Adipose tissue (tissue), 3 donors: ENCODE results near the gene ABHD12B. TPM values are rescaled to one million over a fixed set of nuclear protein-coding genes. Genes with fewer than 3 reads are reported as not detected.
"Not testable (repeated sequence)": the region's sequence is repeated elsewhere in the genome, so short reads cannot be mapped to it uniquely, and the experiment has no call there.

Experiments
- H3K27ac ChIP-seq: one replicate; pipeline ENCODE4 v1.5.1; 2013; ENCODE audit warnings: low read depth, low read length
- WGBS, 3 donors: extraction: QIAGEN DNeasy Blood & Tissue Kit; methylation state at CpG; one replicate each; pipeline ENCODE4 v1.1.7; 2013; 5-methylcytosine and 5-hydroxymethylcytosine counted together
- polyA plus RNA-seq, 3 donors: library from polyadenylated mRNA; stranded (reverse); fragments of 200-250 nt; gene quantifications; one replicate each; pipeline ENCODE4 v1.2.3, GENCODE V29; 2013
- donor health status: healthy with polysubstance abuse.
- donor health status: Bipolar disorder and iron deficiency.
- donor health status: healthy.

Gene ABHD12B
- polyA plus RNA-seq, 3 donors: 0.16 TPM; not detected in 2

DNA sequence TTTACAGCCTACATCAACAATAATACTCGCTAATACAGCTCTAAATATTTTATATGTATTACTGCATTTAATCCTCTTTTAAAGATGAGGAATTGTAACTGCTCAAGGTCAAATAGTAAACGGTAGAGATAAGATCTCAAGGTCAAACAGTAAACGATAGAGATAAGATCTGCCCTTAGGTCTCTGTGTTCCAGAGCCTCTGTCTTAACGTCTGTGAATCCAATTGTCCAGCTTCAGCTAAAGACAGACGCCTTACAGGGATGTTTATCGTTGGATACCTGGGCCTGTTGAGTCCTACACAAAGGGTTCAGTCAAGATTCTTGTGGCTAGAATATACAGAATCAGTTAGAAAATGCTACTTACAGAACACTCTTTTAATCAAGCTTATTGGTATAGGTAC is 52.4 kb downstream of the ABHD12B start:
- 51 to 68% (median 59%) methylated on average over 6 of the region's 6 CpGs for WGBS, 3 donors
- H3K27ac ChIP-seq: no peak overlapping the region

DNA sequence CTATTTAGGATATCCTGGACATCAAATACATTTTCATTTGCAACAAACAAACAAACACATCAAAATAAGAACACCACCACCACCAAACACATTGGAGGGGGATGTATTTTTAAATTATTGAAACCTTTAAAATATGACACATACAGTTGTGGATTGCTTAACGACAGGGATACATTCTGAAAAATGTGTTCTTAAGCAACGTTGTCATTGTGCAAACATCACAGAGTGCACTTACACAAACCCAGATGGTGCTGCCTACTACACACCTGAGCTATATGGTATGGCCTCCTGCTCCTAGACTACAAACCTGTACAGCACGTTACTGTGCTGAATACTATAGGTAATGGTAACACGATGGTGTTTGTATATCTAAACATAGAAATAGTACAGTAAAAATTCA is 53.0 kb downstream of the ABHD12B start:
- no peak overlapping the region for H3K27ac ChIP-seq
- 57 to 68% (median 59%) methylated on average over 4 of the region's 4 CpGs for WGBS, 3 donors

GRCh38 chr14:50926851-50927386 is 55.1 kb downstream of the ABHD12B start:
- 49 to 86% (median 68%) methylated on average over 3 of the region's 3 CpGs for WGBS, 3 donors
- H3K27ac ChIP-seq: no peak overlapping the region

- 65 to 88% (median 67%) methylated on average over 6 of the region's 6 CpGs for WGBS, 3 donors
- peak overlapping the region; percentile 62 for H3K27ac ChIP-seq
Measured at GRCh38 chr14:50928002-50928635, 56.3 kb downstream of the ABHD12B start.

DNA sequence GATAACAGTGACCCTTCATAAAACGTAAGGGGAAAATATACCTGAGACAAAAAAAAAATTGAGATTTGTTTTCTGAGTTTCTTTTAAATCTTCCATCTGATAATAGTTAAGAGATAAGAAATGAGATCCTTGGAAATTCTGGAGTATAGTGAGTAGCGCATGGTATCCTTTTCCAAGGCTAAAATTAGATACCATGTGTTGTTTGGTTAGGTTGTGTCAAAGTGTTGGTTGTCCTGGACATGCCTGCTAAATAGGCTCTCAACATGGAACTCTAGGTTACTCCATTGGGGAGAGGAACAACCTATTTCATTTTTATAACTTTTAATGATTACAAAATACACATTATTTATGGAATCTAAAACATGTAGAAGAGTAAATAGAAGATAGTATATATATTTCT is 57.7 kb downstream of the ABHD12B start:
- H3K27ac ChIP-seq: no peak overlapping the region
- WGBS, 3 donors: 66 to 97% (median 89%) methylated on average over 2 of the region's 2 CpGs

GRCh38 chr14:50931559-50931958 is 59.7 kb downstream of the ABHD12B start:
- 93 to 100% (median 99%) methylated on average over 3 of the region's 3 CpGs for WGBS, 3 donors

GRCh38 chr14:50932156-50932555 is 60.3 kb downstream of the ABHD12B start:
- WGBS, 3 donors: 41 to 56% (median 54%) methylated on average over 1 of the region's 1 CpG
- H3K27ac ChIP-seq: no peak overlapping the region

More at GRCh38 chr14:50931559-50931958, 59.7 kb downstream of the ABHD12B start:
- no peak overlapping the region for H3K27ac ChIP-seq

DNA sequence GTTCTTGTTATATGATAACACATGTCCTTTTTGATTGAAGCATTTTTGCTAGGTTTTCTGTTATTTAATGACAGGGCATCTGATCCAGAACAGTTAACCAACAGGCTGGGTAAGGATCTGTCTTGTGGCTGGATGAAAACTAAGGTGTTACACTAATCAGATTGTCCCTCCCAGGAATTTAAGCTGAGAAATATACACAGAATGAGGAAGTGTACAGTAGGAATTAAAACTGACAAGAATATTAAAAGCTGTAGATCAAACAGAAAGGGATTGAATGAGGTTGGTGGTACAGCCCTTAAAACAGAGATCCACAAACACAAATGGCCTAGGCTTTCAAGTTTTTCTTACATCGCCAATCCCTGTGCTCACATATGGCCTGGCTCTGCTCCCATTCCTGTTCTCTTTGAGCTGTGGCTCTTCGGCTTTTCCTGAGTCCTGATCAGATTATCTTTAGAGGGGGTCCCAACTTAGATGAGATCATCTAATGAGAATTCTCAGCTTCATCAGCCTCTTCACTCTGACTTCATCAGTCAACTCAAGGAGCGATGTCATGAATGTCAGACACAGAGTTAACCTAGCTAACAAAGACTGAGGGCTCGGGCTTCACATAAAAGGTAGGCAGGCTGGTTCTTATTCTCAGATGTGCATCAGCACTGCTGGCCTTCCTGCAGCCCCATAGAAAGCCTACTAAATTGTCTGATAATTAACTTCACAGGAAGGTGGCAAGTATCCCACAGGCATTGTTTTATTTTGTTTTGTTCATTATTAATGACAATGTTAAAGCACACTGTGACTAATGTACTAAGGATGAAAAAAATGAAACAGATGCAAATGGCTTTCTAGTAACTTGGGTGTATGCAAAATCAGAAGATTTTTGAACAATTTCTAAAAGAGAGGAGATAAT is 61.0 kb downstream of the ABHD12B start:
- no peak overlapping the region for H3K27ac ChIP-seq
- 83 to 94% (median 85%) methylated on average over 4 of the region's 4 CpGs for WGBS, 3 donors

- WGBS, 3 donors: 74 to 82% (median 81%) methylated on average over 5 of the region's 5 CpGs
- H3K27ac ChIP-seq: no peak overlapping the region
Measured at GRCh38 chr14:50935126-50936015, 63.5 kb downstream of the ABHD12B start.

- WGBS, 3 donors: 76 to 92% (median 89%) methylated on average over 2 of the region's 2 CpGs
- no peak overlapping the region for H3K27ac ChIP-seq
Measured at GRCh38 chr14:50936016-50936340, 64.1 kb downstream of the ABHD12B start.

DNA sequence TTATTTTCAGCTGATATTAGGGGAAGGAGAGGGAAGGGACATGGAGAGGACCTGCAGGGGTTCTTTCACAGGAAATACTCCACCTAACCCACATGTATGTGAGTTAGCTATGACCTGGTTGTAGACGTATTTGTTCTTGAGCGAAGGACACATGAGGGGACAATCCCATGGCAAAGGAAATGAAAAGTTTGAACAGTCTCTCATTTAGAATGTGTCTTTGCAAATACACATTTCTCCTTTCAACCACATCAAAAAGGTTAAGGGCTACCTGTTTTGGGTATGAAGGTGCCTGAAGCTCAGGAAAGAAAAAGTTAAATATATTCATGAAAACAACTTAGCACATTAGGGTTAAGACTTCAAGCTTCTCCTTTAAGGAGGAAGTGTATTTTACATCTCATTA is 65.0 kb downstream of the ABHD12B start:
- WGBS, 3 donors: 57 to 79% (median 72%) methylated on average over 2 of the region's 2 CpGs
- no peak overlapping the region for H3K27ac ChIP-seq

GRCh38 chr14:50937325-50937724 is 65.5 kb downstream of the ABHD12B start:
- 27 to 63% (median 38%) methylated on average over 2 of the region's 2 CpGs for WGBS, 3 donors
- H3K27ac ChIP-seq: no peak overlapping the region

DNA sequence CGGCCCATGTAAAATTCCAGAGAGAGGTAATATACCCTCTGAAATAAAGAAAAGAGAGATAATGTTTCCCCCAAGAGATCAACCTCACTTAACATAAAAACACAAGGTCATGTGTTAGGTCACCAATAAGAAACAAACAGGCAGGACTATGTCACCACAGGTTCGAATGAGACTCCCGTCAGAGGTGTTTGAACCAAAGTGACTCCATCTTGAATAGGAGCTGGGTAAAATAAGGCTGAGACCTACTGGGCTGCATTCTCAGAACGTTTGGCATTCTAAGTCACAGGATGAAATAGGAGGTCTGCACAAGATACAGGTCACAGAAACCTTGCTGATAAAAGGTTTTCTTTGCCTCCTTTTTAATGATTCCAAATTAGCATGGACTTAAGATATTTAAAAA is 65.9 kb downstream of the ABHD12B start:
- WGBS, 3 donors: 75 to 82% (median 77%) methylated on average over 4 of the region's 4 CpGs
- H3K27ac ChIP-seq: no peak overlapping the region

DNA sequence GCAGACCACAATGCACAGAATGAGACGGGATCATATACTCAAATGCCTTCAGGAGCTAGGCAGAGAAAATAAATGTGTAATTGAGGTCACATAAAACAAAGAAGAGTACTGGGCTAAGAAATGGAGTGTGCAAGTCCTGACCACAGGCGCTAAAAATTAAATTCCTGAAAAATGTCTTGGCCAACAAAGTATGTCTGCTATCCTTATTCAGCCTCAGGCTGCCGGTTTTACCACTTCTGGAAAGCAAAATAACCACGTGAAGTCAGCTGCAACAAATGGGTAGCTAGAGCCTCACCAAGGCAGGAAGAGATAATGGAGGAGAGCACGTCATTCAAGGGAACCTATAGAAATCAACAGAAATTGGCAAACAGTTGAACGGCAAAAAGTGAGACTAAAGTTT is 69.3 kb downstream of the ABHD12B start:
- 73 to 93% (median 79%) methylated on average over 6 of the region's 6 CpGs for WGBS, 3 donors
- H3K27ac ChIP-seq: no peak overlapping the region

- H3K27ac ChIP-seq: not testable (repeated sequence)
- WGBS, 3 donors: 94 to 95% (median 95%) methylated on average over 8 of the region's 8 CpGs
Measured at GRCh38 chr14:50941638-50942037, 69.8 kb downstream of the ABHD12B start.

- WGBS, 3 donors: 7 to 26% (median 10%) methylated on average over 26 of the region's 26 CpGs
- no peak overlapping the region for H3K27ac ChIP-seq
Measured at GRCh38 chr14:50943261-50943942, 71.5 kb downstream of the ABHD12B start.

DNA sequence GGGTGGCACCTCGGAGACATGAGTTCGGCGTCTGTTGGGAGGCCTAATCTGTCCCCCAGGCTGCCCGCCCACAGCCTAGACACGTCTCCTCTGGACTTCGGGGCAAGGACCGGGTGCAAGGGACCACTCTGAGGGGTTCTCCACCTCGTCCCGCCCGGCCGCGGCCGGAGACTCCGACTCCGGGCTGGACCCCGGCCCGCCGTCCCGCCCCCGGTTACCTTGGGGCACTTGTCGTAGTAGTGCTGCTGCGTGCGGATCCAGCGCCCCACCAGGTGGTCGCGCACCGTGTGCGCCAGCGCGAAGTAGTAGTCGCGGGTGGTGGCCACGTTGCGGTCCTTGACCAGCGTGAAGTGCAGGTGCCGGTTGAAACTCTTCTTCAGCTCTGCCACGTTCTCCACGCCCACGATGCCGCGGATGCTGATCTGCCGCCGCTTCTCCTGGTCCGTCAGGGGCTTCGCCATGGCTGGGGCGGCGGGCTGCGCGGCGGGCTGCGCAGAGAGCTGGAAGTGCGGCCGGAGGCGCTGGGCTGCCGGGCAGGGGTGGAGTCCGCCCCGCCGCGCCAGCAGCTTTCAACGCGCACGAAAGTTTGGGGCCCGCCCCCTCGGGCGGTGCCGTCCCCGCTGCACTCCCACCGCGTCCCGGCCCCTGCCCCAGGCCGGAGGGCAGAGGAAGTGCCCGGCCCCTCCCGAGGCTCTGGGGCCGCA is 72.2 kb downstream of the ABHD12B start, which contains the start of gene PYGL:
TSS of gene PYGL (minus strand) at position 541 of the 704 bp plus-strand sequence. CDS start at position 461, 80 bp downstream.
- H3K27ac ChIP-seq: no peak within 1 kb of the TSS
- 0% methylated on average over 55 to 74 of the region's 74 CpGs for WGBS, 3 donors
